Measurements from ENCODE around the gene LRSAM1. TPM values are rescaled to one million over a fixed set of nuclear protein-coding genes. Genes with fewer than 3 reads are reported as not detected.

The LRSAM1 gene
- total RNA-seq, 1 donor from 2014 or later = 19.5 TPM

DNA sequence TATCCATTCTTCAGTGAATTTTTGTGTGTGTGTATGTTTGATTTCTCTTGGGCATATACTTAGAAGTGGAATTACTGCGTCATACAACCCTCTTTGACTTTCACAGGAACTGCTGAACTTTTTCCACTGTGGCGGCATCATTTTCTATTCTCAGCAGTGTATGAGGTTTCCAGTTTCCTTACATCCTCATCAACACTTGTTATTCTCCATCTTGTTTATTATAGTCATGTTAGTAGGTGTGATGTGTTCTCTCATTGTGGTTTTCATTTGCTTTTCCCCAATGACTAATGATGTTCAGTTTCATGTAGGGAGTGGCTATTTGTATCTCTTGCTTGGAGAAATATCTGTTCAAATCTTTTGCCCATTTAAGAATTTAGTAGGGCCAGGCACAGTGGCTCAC is 24.6 kb upstream of the LRSAM1 start:
- DNase-seq (ENCODE audit: low spot score) = no peak

DNA sequence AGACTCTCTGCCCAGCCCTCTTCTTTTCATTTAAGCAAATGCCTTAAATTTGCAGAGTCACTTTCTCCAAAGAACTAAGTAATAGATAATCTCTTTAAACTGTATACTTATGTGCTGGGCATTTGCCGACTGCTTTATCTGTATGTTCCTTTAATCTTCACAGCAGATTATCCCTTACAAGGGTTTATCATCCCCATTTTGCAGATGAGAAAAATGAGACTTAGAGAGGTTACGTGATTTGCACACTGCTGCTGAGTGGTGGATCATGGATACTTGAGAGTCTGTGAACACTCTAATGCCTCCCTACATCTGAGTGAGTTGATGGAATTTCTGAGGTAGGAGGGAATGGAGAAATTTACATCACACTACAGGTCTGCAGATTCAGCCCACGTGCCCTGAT is 23.0 kb upstream of the LRSAM1 start:
- DNase-seq (ENCODE audit: low spot score) = no peak

DNA sequence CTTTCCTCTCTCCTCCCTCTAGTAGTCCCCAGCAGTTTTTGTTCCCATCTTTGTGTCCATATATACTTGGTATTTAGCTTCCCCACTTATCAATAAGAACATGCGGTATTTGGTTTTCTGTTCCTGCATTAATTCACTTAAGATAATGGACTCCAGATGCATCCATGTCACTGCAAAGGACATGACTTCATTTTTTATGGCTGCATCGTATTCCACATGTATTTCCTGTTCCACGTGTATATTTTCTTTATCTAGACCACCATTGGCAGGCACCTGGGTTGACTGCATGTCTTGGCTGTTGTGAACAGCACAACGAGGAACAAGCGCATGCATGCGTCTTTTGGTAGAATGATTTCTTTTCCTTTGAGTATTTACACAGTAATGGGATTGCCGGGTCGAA is 20.9 kb upstream of the LRSAM1 start:
- no peak for DNase-seq (ENCODE audit: low spot score)

DNA sequence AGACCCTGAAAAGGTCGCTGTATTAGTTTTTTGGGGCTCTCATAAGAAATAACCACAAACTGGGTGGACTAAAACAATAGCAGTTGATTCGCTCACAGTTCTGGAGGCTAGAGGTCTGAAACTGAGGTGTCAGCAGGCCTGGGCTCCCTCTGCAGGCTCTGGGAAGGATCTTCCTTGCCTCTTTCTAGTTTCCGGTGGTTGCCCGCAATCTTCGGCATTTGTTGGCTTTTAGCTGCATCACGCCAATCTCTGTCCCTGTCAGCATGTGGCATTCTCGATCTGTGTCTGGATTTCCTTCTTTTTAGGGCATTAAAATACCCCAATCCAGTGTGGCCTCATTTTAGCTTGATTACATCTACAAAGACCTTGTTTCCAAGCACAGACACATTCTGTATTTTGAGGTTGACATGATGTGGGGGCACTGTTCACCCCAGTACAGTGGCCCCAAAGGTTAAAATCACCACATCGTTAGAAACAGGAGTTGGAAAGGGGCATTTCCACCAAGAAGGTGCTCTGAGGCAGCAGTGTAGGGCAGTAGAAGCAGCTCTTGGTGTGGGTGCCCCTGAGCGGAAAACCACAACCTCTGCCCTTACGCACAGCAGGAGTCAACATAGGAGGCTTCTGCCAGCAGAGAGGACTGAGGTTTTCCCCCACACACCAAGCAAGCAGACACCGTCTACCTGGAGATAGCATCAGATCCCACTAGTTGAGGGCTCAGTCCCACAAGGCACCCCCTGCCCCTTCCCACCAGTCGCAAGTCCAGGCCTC is 13.6 kb upstream of the LRSAM1 start:
- no peak for DNase-seq (ENCODE audit: low spot score)

GRCh38 chr9:127438394-127438793 is 12.9 kb upstream of the LRSAM1 start:
- DNase-seq (ENCODE audit: low spot score) = peak; percentile 40

DNA sequence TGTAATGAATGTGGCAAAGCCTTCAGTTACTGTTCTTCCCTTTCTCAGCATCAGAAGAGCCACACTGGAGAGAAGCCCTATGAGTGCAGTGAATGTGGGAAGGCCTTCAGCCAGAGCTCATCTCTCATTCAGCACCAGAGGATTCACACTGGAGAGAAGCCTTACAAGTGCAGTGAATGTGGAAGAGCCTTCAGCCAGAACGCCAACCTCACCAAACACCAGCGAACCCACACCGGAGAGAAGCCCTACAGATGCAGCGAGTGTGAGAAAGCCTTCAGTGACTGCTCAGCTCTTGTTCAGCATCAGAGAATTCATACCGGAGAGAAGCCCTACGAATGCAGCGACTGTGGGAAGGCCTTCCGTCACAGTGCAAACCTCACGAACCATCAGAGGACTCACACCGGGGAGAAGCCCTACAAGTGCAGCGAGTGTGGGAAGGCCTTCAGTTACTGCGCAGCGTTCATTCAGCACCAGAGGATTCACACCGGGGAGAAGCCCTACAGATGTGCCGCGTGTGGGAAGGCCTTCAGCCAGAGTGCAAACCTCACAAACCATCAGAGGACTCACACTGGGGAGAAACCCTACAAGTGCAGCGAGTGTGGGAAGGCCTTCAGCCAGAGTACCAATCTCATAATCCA is 6.9 kb upstream of the LRSAM1 start:
- DNase-seq (ENCODE audit: low spot score) = no peak

GRCh38 chr9:127444921-127445850 is 6.1 kb upstream of the LRSAM1 start:
- no peak for DNase-seq (ENCODE audit: low spot score)

DNA sequence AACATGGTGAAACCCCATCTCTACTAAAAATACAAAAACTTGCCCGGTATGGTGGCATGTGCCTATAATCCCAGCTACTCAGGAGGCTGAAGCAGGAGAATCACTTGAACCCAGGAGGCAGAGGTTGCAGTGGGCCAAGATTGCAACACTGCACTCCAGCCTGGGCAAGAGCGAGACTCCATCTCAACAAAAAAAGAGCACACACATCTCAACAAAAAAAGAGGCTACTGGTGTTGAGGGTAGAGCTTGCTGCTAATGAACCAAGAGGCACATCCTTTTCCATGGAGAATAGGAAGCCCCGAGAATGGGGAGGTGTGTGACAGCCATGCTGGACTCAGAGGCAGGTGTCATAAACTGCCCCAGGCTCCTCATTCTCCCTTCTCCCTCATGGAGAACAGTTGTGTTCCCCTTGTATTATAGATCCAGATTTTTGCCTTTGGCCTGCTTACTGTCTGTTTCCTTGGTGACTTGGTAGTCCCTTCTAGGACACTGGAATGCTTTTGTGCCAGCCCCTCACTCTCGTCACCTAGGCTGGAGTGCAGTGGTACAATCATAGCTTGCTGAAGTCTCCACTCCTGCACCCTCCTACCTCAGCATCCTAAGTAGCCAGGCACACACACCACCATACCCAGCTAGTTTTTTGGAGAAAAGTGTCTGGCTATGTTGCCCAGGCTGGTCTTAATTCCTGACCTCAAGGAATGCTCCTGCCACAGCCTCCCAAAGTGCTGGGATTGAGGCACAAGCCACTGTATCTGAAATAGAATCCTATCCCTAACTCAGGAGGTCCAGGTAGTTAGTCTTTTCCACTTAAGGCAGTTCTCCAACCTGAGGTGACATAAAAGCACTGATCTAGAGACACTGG is 5.2 kb upstream of the LRSAM1 start:
- DNase-seq (ENCODE audit: low spot score) = no peak

DNA sequence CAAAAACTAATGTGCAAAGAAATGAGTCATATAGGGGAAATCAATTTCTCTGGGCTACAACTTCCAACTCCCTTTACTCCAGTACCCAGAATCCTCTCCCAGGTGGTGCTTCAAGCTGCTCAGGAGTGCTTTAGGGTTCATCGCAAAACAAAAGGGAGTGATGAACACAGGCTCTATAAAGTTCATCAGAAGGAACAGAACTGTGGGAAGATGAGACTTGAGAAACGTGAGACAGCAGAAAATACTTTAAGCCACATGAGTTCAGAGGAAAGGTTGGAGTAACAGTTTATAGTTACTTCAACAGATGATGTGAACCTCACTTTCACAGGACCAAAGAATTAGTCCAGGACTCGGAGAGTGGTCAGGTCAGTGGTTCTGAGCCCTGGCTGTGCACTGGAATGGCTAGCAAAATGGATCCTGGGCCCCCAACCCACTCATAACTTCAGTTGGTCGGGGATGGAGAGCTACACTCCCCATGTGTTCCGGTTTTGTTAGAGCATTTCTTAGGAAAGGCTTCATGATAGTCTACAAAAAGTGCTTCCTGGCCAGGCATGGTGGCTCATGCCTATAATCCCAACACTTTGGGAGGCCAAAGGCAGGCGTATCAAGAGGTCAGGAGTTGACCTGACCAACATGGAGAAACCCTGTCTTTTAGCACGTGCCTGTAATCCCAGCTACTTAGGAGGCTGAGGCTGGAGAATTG is 4.4 kb upstream of the LRSAM1 start:
- no peak for DNase-seq (ENCODE audit: low spot score)

GRCh38 chr9:127447416-127448111 is 3.7 kb upstream of the LRSAM1 start:
- no peak for DNase-seq (ENCODE audit: low spot score)

GRCh38 chr9:127448112-127448805 is 3.1 kb upstream of the LRSAM1 start:
- no peak for DNase-seq (ENCODE audit: low spot score)

GRCh38 chr9:127449332-127449966 is 1.9 kb upstream of the LRSAM1 start:
- no peak for DNase-seq (ENCODE audit: low spot score)

DNA sequence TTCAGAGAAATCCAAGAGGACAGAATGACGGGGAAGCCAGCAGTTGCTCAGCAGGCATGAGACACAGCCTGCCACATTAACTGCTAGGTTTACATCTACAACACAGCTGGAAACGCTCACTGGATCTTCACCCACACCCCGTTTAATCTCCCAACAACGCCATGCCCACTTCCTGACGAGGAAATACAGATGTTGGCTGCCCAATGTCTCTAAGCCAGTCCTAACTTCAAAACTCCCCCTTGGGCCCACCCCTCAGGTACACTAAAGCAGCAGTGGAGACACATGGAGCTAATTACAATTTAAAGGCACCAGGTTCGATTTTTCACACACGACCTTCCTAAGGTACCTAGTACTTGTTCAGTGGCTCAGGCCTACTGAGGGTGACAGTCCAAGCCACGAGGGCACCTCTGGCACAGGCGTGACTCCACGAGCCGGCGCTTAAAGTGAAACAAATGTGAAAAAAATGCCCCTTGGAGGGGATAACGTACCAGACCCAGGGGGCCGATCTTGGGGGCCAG is 1.0 kb upstream of the LRSAM1 start:
- DNase-seq (ENCODE audit: low spot score) = peak; percentile 55

GRCh38 chr9:127451608-127451857 is 223 bp downstream of the LRSAM1 start:
- no peak for DNase-seq (ENCODE audit: low spot score)

- peak; percentile 68 for DNase-seq (ENCODE audit: low spot score)
Measured at GRCh38 chr9:127451858-127452656, 747 bp downstream of the LRSAM1 start.

- peak; percentile 31 for DNase-seq (ENCODE audit: low spot score)
Measured at GRCh38 chr9:127452691-127453090, 1.4 kb downstream of the LRSAM1 start.

- DNase-seq (ENCODE audit: low spot score) = no peak
Measured at GRCh38 chr9:127455324-127455992, 4.1 kb downstream of the LRSAM1 start.
